Measurements from ENCODE around the gene RASGRF2.
"Not testable (repeated sequence)": the region's sequence is repeated elsewhere in the genome, so short reads cannot be mapped to it uniquely, and the experiment has no call there.

The RASGRF2 gene

DNA sequence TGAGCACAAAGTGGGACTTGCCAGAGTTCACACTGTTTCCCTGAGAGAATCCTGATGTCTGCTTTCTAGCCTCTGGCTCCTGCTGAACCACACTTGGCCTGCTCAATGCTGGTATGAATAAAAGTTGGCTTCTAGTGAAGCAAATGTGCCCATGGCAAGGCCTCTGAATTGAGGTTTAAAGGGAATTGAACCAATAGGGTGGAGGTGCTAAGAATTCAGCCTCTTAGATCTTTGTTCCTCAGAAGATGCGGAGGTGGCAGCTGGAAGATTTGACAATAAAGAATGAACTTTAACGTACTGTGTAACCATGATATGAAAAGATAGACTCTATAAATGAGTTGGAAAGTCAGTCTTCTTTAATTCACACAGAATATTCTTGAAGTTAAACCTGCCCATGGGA lies 57.2 kb downstream of the RASGRF2 start:
- TF ChIP-seq EZH2phosphoT487 (IDR thresholded peaks at IDR 0.05; ENCODE audit: borderline replicate concordance): no peak
- TF ChIP-seq, protein P1, sequence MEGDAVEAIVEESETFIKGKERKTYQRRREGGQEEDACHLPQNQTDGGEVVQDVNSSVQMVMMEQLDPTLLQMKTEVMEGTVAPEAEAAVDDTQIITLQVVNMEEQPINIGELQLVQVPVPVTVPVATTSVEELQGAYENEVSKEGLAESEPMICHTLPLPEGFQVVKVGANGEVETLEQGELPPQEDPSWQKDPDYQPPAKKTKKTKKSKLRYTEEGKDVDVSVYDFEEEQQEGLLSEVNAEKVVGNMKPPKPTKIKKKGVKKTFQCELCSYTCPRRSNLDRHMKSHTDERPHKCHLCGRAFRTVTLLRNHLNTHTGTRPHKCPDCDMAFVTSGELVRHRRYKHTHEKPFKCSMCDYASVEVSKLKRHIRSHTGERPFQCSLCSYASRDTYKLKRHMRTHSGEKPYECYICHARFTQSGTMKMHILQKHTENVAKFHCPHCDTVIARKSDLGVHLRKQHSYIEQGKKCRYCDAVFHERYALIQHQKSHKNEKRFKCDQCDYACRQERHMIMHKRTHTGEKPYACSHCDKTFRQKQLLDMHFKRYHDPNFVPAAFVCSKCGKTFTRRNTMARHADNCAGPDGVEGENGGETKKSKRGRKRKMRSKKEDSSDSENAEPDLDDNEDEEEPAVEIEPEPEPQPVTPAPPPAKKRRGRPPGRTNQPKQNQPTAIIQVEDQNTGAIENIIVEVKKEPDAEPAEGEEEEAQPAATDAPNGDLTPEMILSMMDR (conservative IDR thresholded peaks at IDR 0.05; ENCODE audit: low read length): no peak
- H3K9ac ChIP-seq (ENCODE audit: low read depth, low read length, poor library complexity, severe bottlenecking): no peak overlapping the region
- H3F3A ChIP-seq (ENCODE audit: low read depth): no peaks in the 10 kb centered on the region
- H4K20me1 ChIP-seq (ENCODE audit: insufficient read depth, low read length, poor library complexity, severe bottlenecking): no peaks in the 10 kb centered on the region
- H3K4me3 ChIP-seq (ENCODE audit: low read length, poor library complexity, severe bottlenecking): no peak overlapping the region
- H3K4me2 ChIP-seq (ENCODE audit: low read depth, low read length, poor library complexity, severe bottlenecking): no peak overlapping the region
- no peaks in the 10 kb centered on the region for H3K9me2 ChIP-seq (replicated peaks; ENCODE audit: low read depth, low read length)
- H2AFZ ChIP-seq (ENCODE audit: low read length): no peak overlapping the region
- H3K9me3 ChIP-seq (ENCODE audit: insufficient read depth, low read depth, low read length): no peaks in the 10 kb centered on the region
- H3K27me3 ChIP-seq (ENCODE audit: insufficient read depth, low read length, poor library complexity, severe bottlenecking): no peaks in the 10 kb centered on the region
- H3K4me1 ChIP-seq (ENCODE audit: insufficient read depth, low read length, poor library complexity, severe bottlenecking): no peaks in the 10 kb centered on the region
- no peaks in the 10 kb centered on the region for H3K36me3 ChIP-seq (ENCODE audit: insufficient read depth, low read length)
- no peaks in the 10 kb centered on the region for H3K79me2 ChIP-seq (ENCODE audit: insufficient read depth, low read length)

DNA sequence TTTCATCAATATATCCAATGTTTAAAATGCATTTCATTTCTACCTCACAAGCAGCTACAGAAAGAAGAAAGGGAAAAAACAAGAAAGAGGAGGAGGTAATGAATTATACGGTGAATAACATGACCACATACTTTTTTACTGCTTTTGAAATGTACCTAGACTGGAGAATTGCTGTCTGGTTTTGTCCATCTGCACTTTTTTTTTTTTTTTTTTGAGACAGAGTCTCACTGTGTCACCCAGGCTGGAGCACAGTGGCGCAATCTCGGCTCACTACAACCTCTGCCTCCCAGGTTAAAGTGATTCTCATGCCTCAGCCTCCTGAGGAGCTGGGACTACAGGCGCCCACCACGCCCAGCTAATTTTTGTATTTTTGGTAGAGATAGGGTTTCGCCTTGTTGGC lies 58.4 kb downstream of the RASGRF2 start:
- not testable (repeated sequence) for H3K27me3 ChIP-seq (ENCODE audit: insufficient read depth, low read length, poor library complexity, severe bottlenecking); H4K20me1 ChIP-seq (ENCODE audit: insufficient read depth, low read length, poor library complexity, severe bottlenecking)

DNA sequence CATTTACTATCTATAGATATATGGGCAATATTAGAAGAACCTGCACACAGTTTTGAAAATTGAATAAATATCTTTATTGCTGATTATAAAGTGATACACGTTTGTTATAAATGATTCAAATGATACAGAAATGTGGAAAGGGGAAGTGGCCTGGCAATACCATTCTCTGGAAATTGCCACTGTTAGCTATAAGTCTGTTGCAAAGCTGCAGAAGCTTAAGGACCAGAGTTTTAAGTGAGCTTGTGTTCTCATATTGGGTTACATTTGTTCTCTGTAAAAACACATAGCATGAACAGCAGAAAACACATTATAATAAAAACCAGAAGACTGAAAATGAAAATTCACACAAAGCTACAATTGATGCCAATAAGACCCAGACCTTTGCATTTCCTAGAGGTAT lies 59.6 kb downstream of the RASGRF2 start:
- Histone ChIP-seq H3K4me2 (ENCODE audit: low read depth, low read length, poor library complexity, severe bottlenecking) (no peak overlapping the region), H3K79me2 (ENCODE audit: insufficient read depth, low read length) (no peaks in the 10 kb centered on the region), H4K20me1 (ENCODE audit: insufficient read depth, low read length, poor library complexity, severe bottlenecking) (no peaks in the 10 kb centered on the region), H3K9me3 (ENCODE audit: insufficient read depth, low read depth, low read length) (no peaks in the 10 kb centered on the region), H3K9ac (ENCODE audit: low read depth, low read length, poor library complexity, severe bottlenecking) (no peak overlapping the region), H3F3A (ENCODE audit: low read depth) (no peaks in the 10 kb centered on the region), H3K36me3 (ENCODE audit: insufficient read depth, low read length) (no peaks in the 10 kb centered on the region), H3K27me3 (ENCODE audit: insufficient read depth, low read length, poor library complexity, severe bottlenecking) (no peaks in the 10 kb centered on the region), H3K4me3 (ENCODE audit: low read length, poor library complexity, severe bottlenecking) (no peak overlapping the region), H3K9me2 (replicated peaks; ENCODE audit: low read depth, low read length) (no peaks in the 10 kb centered on the region), H2AFZ (ENCODE audit: low read length) (no peak overlapping the region), H3K4me1 (ENCODE audit: insufficient read depth, low read length, poor library complexity, severe bottlenecking) (no peaks in the 10 kb centered on the region)
- TF ChIP-seq EZH2phosphoT487 (IDR thresholded peaks at IDR 0.05; ENCODE audit: borderline replicate concordance): no peak
- TF ChIP-seq, protein P1 (conservative IDR thresholded peaks at IDR 0.05; ENCODE audit: low read length): no peak

More for the DNA sequence above, 58.4 kb downstream of the RASGRF2 start:
- H3K36me3 ChIP-seq (ENCODE audit: insufficient read depth, low read length); H3K4me3 ChIP-seq (ENCODE audit: low read length, poor library complexity, severe bottlenecking); H3K4me2 ChIP-seq (ENCODE audit: low read depth, low read length, poor library complexity, severe bottlenecking); H3F3A ChIP-seq (ENCODE audit: low read depth); H3K9me2 ChIP-seq (replicated peaks; ENCODE audit: low read depth, low read length); H3K79me2 ChIP-seq (ENCODE audit: insufficient read depth, low read length); H3K9me3 ChIP-seq (ENCODE audit: insufficient read depth, low read depth, low read length); H2AFZ ChIP-seq (ENCODE audit: low read length); H3K4me1 ChIP-seq (ENCODE audit: insufficient read depth, low read length, poor library complexity, severe bottlenecking); H3K9ac ChIP-seq (ENCODE audit: low read depth, low read length, poor library complexity, severe bottlenecking): not testable (repeated sequence)

DNA sequence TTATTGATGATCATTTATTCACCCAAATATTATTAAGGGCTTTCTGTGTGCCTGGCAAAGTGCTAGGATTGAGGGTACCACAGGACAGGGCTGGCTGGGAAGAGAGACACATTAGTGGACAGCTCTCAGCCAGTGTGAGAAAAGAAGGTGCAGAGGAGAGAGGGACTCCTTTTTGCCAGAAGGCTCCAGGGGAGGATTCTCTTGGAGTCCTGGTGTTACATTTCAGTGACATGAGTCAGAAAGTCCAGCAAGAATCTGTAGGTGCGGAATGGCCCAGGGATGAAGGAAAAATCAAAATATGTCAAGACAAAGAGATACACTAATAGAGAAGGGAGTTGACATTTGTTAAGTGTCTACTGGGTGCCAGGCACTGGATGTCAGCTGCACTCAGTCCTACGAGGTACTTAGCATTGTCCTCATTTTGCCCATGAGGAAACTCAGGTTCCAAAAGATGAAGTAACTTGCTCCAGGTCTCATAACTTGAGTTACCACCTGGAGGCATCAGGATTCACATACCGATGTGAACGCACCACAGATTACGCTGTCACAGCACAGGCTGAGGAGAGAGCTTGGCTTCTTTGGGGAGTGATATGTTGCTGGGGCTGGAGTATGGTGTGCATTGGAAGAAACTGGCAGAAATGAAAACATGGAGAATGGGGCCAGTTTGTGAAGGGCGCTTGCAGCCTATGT lies 60.5 kb downstream of the RASGRF2 start:
- no peaks in the 10 kb centered on the region for H3K27me3 ChIP-seq (ENCODE audit: insufficient read depth, low read length, poor library complexity, severe bottlenecking)
- no peaks in the 10 kb centered on the region for H3K79me2 ChIP-seq (ENCODE audit: insufficient read depth, low read length)
- no peaks in the 10 kb centered on the region for H4K20me1 ChIP-seq (ENCODE audit: insufficient read depth, low read length, poor library complexity, severe bottlenecking)
- no peaks in the 10 kb centered on the region for H3K4me1 ChIP-seq (ENCODE audit: insufficient read depth, low read length, poor library complexity, severe bottlenecking)
- no peaks in the 10 kb centered on the region for H3K9me2 ChIP-seq (replicated peaks; ENCODE audit: low read depth, low read length)
- TF ChIP-seq, protein P1 (conservative IDR thresholded peaks at IDR 0.05; ENCODE audit: low read length): no peak
- TF ChIP-seq EZH2phosphoT487 (IDR thresholded peaks at IDR 0.05; ENCODE audit: borderline replicate concordance): no peak
- H3K9ac ChIP-seq (ENCODE audit: low read depth, low read length, poor library complexity, severe bottlenecking): no peak overlapping the region
- no peaks in the 10 kb centered on the region for H3F3A ChIP-seq (ENCODE audit: low read depth)
- H3K9me3 ChIP-seq (ENCODE audit: insufficient read depth, low read depth, low read length): no peaks in the 10 kb centered on the region
- no peaks in the 10 kb centered on the region for H3K36me3 ChIP-seq (ENCODE audit: insufficient read depth, low read length)
- H3K4me2 ChIP-seq (ENCODE audit: low read depth, low read length, poor library complexity, severe bottlenecking): no peak overlapping the region
- no peak overlapping the region for H3K4me3 ChIP-seq (ENCODE audit: low read length, poor library complexity, severe bottlenecking)
- H2AFZ ChIP-seq (ENCODE audit: low read length): no peak overlapping the region

All from Loucy (cell line).